Osteoblast (primary cell): ENCODE results near the gene PDE6C. TPM values are rescaled to one million over a fixed set of nuclear protein-coding genes. Genes with fewer than 3 reads are reported as not detected.
"Not testable (repeated sequence)": the region's sequence is repeated elsewhere in the genome, so short reads cannot be mapped to it uniquely, and the experiment has no call there.

Experiments used
- DNase-seq: peaks from one replicate; pipeline ENCODE4 v3.0.0; 2011; ENCODE audit warnings: low spot score, mixed read lengths; ENCODE audit not compliant: insufficient read length; ENCODE audit errors: missing footprints
- H2AFZ ChIP-seq: 2 replicates; pipeline ENCODE4 v1.6.0; 2011; ENCODE audit warnings: mild to moderate bottlenecking, low read length
- H3K27ac ChIP-seq: 2 replicates; pipeline ENCODE4 v1.5.1; 2011; ENCODE audit warnings: mild to moderate bottlenecking, low read depth, low read length, moderate library complexity
- H3K27me3 ChIP-seq: 2 replicates; pipeline ENCODE4 v1.6.0; 2012; ENCODE audit warnings: mild to moderate bottlenecking, control low read depth, inconsistent platforms, low read length, moderate library complexity; ENCODE audit not compliant: insufficient read depth
- H3K36me3 ChIP-seq: 2 replicates; pipeline ENCODE4 v1.5.1; 2011; ENCODE audit warnings: mild to moderate bottlenecking, low read length, control low read depth, moderate library complexity; ENCODE audit not compliant: insufficient read depth
- H3K4me1 ChIP-seq: 2 replicates; pipeline ENCODE4 v1.5.1; 2011; ENCODE audit warnings: mild to moderate bottlenecking, low read length, control low read depth, moderate library complexity; ENCODE audit not compliant: insufficient read depth
- H3K4me2 ChIP-seq: 2 replicates; pipeline ENCODE4 v1.6.0; 2011; ENCODE audit warnings: mild to moderate bottlenecking, low read length; ENCODE audit not compliant: insufficient read depth
- H3K4me3 ChIP-seq: fragments of 200-600 bp; sonication (generic); 3 replicates; pipeline ENCODE4 v1.5.1; 2012; ENCODE audit warnings: mild to moderate bottlenecking, low read length, inconsistent platforms; ENCODE audit not compliant: insufficient read depth
- H3K79me2 ChIP-seq: 2 replicates; pipeline ENCODE4 v1.6.0; 2012; ENCODE audit warnings: mild to moderate bottlenecking, low read length, control low read depth, inconsistent platforms; ENCODE audit not compliant: insufficient read depth
- H3K9me3 ChIP-seq: 2 replicates; pipeline ENCODE4 v1.5.1; 2011; ENCODE audit warnings: low read depth, low read length, control low read depth
- H4K20me1 ChIP-seq: 2 replicates; pipeline ENCODE4 v1.6.0; 2012; ENCODE audit warnings: mild to moderate bottlenecking, low read length, control low read depth; ENCODE audit not compliant: insufficient read depth
- CTCF ChIP-seq: IDR thresholded peaks from 2 replicates; pipeline ENCODE4 v1.5.1; 2011; ENCODE audit warnings: mild to moderate bottlenecking, low read depth, low read length, moderate library complexity; ENCODE audit errors: extremely low read depth
- total RNA-seq: library from RNA; depleted of rRNA; stranded (reverse); fragments of >200 nt; gene quantifications from 2 replicates; pipeline ENCODE4 v1.2.3, GENCODE V29; 2012

PDE6C gene
- total RNA-seq, 1 donor, result not detected

GRCh38 chr10:93687737-93688136, 75.4 kb downstream of the PDE6C start:
- peaks cover 9% of the 10 kb centered on the region for H3K36me3 ChIP-seq
- H2AFZ ChIP-seq, result no peak overlapping the region
- no peaks in the 10 kb centered on the region for H3K9me3 ChIP-seq
- H3K4me2 ChIP-seq, result no peak overlapping the region
- no peak overlapping the region for H3K27ac ChIP-seq
- no peak overlapping the region for H3K4me3 ChIP-seq
- no peaks in the 10 kb centered on the region for H3K27me3 ChIP-seq
- H3K4me1 ChIP-seq, result no peaks in the 10 kb centered on the region
- H3K79me2 ChIP-seq, result no peaks in the 10 kb centered on the region
- DNase-seq, result no peak
- TF ChIP-seq CTCF, result no peak
- no peaks in the 10 kb centered on the region for H4K20me1 ChIP-seq

- Histone ChIP-seq H3K4me3 (no peak overlapping the region), H3K27ac (no peak overlapping the region), H3K36me3 (peaks cover 63% of the 10 kb centered on the region), H4K20me1 (no peaks in the 10 kb centered on the region), H3K4me1 (no peaks in the 10 kb centered on the region), H3K9me3 (no peaks in the 10 kb centered on the region), H2AFZ (no peak overlapping the region), H3K27me3 (no peaks in the 10 kb centered on the region), H3K79me2 (no peaks in the 10 kb centered on the region), H3K4me2 (no peak overlapping the region)
- no peak for DNase-seq
- no peak for TF ChIP-seq CTCF
Observed at GRCh38 chr10:93695740-93696139, 83.4 kb downstream of the PDE6C start.

GRCh38 chr10:93696582-93696981, 84.2 kb downstream of the PDE6C start:
- not testable (repeated sequence) for H2AFZ ChIP-seq, H4K20me1 ChIP-seq, H3K9me3 ChIP-seq, H3K27me3 ChIP-seq, H3K4me3 ChIP-seq, H3K4me2 ChIP-seq, DNase-seq, H3K79me2 ChIP-seq, H3K27ac ChIP-seq, H3K4me1 ChIP-seq
- peaks cover 58% of the 10 kb centered on the region for H3K36me3 ChIP-seq

GRCh38 chr10:93697207-93697606, 84.9 kb downstream of the PDE6C start:
- DNase-seq, result no peak
- peaks cover 8% of the 10 kb centered on the region for H3K4me1 ChIP-seq
- H3K9me3 ChIP-seq, result no peaks in the 10 kb centered on the region
- peaks cover 55% of the 10 kb centered on the region for H3K36me3 ChIP-seq
- no peak for TF ChIP-seq CTCF
- H3K79me2 ChIP-seq, result peaks cover 8% of the 10 kb centered on the region
- H3K4me3 ChIP-seq, result no peak overlapping the region
- H3K27ac ChIP-seq, result no peak overlapping the region
- H3K4me2 ChIP-seq, result no peak overlapping the region
- H4K20me1 ChIP-seq, result no peaks in the 10 kb centered on the region
- H3K27me3 ChIP-seq, result no peaks in the 10 kb centered on the region
- H2AFZ ChIP-seq, result no peak overlapping the region
